ENCODE measurements around the gene PBX3.
A peak's percentile ranks its signal among the peaks of the same experiment; 100 is the strongest.

Gene PBX3

DNA sequence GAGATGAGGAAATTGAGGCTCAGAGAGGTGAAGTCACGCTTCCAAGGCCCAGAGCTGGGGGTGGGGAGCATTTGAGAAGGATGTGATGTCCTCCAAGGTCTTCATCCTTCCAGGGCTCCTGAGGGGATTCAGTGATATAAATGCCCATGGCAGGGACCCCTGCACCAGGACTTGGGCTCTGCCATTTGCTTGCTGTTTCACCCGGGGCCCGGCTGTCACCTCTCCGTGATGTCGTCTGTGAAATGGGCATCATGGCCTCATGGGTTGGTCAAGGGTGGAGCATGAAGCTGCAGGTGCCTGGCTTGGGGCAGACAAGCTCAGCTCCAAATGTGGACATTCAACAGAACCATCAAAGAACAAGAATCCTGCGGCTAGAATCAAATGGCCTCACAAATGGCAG, 253.1 kb downstream of the PBX3 start:
- TF ChIP-seq FOXK2 (IDR thresholded peaks at IDR 0.05) (no peak), SP1 (IDR thresholded peaks at IDR 0.05) (no peak), HDGF (IDR thresholded peaks at IDR 0.05; ENCODE audit: borderline replicate concordance) (no peak), ZNF384 (IDR thresholded peaks at IDR 0.05) (no peak), NFRKB (IDR thresholded peaks at IDR 0.05) (no peak), BHLHE40 (IDR thresholded peaks at IDR 0.05; ENCODE audit: borderline replicate concordance) (no peak), ELF4 (IDR thresholded peaks at IDR 0.05) (no peak), SUZ12 (IDR thresholded peaks at IDR 0.05) (no peak), L3MBTL2 (conservative IDR thresholded peaks at IDR 0.05) (no peak), LEF1 (IDR thresholded peaks at IDR 0.05; ENCODE audit: borderline replicate concordance) (no peak), TARDBP (IDR thresholded peaks at IDR 0.05) (no peak), ARNT (IDR thresholded peaks at IDR 0.05) (no peak), CTBP1 (IDR thresholded peaks at IDR 0.05; ENCODE audit: borderline replicate concordance) (no peak), FOXM1 (IDR thresholded peaks at IDR 0.05; ENCODE audit: borderline replicate concordance) (no peak), FOXA1 (IDR thresholded peaks at IDR 0.05) (no peak)
- TF ChIP-seq, protein P1, sequence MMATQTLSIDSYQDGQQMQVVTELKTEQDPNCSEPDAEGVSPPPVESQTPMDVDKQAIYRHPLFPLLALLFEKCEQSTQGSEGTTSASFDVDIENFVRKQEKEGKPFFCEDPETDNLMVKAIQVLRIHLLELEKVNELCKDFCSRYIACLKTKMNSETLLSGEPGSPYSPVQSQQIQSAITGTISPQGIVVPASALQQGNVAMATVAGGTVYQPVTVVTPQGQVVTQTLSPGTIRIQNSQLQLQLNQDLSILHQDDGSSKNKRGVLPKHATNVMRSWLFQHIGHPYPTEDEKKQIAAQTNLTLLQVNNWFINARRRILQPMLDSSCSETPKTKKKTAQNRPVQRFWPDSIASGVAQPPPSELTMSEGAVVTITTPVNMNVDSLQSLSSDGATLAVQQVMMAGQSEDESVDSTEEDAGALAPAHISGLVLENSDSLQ (IDR thresholded peaks at IDR 0.05), result no peak
- ChIA-PET POLR2A (no interaction called here), CTCF (no interaction called here)
- DNase-seq (ENCODE audit: extremely low spot score), result no peak

DNA sequence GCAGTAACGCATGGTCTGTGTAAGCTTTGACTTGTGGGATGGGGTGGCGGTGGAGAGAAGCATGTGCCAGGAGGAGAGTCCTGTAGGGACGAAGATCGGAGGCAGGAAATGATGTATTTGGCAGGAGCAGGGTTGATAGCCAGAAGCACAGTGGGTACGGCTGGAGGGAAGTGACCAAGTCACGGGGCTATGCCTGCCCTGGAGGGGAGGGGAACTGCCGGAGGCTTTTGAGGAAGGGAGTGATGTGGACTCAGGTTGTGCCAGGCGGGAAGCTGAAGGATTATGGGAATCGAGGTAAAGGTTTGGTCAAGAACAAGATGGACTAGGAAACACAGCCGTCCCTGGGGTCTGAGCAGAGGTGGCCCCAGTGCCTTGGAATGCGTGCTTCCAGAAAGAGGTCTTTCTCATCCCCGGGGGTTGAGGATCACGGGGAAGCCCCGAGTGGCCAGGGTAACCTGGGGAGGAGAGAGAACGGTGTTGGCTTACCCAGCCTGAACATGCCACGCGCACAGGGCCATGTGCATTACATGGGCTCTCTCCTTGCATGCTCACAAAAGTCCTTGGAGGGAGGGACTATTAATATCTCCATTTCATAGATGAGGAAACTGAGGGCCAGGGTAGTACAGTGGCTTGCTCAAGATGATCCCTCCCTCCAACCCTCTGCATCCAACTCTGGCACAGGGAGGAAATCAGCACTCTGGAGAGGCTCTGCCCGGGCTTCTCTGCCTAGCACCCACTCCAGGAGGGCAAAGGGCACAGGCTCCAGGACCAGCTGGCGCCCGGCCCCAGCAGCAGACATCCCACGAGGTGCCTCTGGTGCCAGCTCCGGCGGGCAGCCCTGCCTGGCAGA, 253.8 kb downstream of the PBX3 start:
- ChIA-PET POLR2A (no interaction called here), CTCF (no interaction called here)
- DNase-seq (ENCODE audit: extremely low spot score), result no peak
- no peak for TF ChIP-seq HDGF (IDR thresholded peaks at IDR 0.05; ENCODE audit: borderline replicate concordance)
- no peak for TF ChIP-seq L3MBTL2 (conservative IDR thresholded peaks at IDR 0.05)
- no peak for TF ChIP-seq NFRKB (IDR thresholded peaks at IDR 0.05)
- no peak for TF ChIP-seq FOXK2 (IDR thresholded peaks at IDR 0.05)
- no peak for TF ChIP-seq LEF1 (IDR thresholded peaks at IDR 0.05; ENCODE audit: borderline replicate concordance)
- TF ChIP-seq ELF4 (IDR thresholded peaks at IDR 0.05), result no peak
- TF ChIP-seq SP1 (IDR thresholded peaks at IDR 0.05), result no peak
- TF ChIP-seq, protein P1 (IDR thresholded peaks at IDR 0.05), result no peak
- no peak for TF ChIP-seq FOXA1 (IDR thresholded peaks at IDR 0.05)
- no peak for TF ChIP-seq TARDBP (IDR thresholded peaks at IDR 0.05)
- TF ChIP-seq SUZ12 (IDR thresholded peaks at IDR 0.05), result no peak
- TF ChIP-seq ZNF384 (IDR thresholded peaks at IDR 0.05), result no peak
- no peak for TF ChIP-seq CTBP1 (IDR thresholded peaks at IDR 0.05; ENCODE audit: borderline replicate concordance)
- TF ChIP-seq FOXM1 (IDR thresholded peaks at IDR 0.05; ENCODE audit: borderline replicate concordance), result no peak
- TF ChIP-seq ARNT (IDR thresholded peaks at IDR 0.05), result no peak

DNA sequence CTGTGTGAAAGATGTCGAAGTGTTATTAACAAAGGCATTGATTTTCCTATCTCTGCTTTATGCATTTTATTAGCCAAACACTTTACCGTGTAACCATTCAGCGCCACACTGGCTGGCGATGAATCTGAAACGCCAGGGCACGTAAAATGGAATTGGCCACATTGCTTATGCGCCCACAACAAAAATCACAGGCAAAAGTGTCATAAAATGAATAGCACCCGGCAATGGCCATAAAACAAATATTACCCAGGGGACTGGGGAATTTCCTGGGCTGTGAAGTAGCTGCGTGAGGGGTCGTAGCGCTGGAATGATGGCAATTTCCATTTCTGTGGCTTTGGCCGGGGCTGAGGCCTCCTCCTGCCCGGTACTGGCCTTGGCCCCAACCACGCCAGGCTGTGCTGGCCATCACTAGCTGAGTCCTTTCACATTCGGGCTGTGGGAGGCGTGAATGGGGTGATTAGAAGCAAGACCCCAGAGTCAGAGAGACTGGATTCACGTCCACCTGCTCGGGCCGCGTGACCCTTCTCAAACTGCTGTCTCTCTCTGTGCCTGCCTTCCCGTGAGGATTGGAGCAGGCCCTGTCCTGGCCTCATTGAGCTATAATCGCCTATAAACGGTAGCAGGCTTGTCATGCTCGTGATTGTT, 254.5 kb downstream of the PBX3 start:
- TF ChIP-seq CTBP1 (IDR thresholded peaks at IDR 0.05; ENCODE audit: borderline replicate concordance) (no peak), L3MBTL2 (conservative IDR thresholded peaks at IDR 0.05) (no peak), FOXA1 (IDR thresholded peaks at IDR 0.05) (no peak), SUZ12 (IDR thresholded peaks at IDR 0.05) (no peak), SP1 (IDR thresholded peaks at IDR 0.05) (no peak), FOXM1 (IDR thresholded peaks at IDR 0.05; ENCODE audit: borderline replicate concordance) (no peak), LEF1 (IDR thresholded peaks at IDR 0.05; ENCODE audit: borderline replicate concordance) (no peak)
- CTCF ChIA-PET, result no interaction called here
- no peak for DNase-seq (ENCODE audit: extremely low spot score)
- POLR2A ChIA-PET, result no interaction called here

DNA sequence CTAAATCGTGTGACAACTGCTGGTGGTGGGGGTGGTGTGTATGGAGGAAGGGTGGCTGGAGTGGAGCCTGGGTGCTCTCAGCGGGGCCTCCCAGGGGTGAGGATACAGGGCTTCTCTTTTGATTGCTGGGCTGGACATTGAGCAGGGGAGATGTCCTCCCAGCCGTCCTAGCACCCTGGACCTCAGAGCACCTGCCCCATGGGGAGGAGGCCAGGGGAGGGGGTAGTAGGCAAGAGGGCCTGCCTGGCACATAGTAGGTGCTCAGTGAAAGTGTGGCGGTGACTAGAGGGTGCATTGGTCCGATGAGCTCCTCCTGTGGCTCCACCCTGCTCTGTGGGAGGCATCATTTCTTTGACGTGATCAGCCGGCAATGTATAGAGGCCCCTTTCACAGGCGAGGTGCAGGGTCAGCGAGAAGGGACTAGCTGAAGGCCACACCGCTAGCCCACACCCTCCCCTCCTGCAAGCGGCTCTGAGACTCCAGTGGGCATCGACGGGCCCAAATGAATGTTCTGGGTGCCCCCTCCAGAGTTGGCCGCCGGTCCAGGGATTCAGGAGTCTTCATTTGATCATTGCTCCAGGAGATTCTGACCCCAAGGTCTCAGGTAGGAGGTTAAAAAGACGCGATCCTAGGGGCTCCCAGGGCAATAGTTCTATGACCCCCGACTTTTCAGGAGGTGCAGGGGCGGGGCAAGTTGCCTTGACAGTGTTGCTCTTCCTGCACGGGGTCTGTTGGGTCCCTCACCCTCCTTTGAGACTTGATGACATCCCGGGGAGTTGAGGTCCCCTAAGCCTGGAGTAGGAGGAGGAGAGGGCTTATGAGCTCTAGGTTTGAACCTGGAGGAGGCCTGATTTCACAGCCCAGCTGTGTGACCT, 255.5 kb downstream of the PBX3 start:
- ChIA-PET CTCF (no interaction called here), POLR2A (no interaction called here)
- no peak for TF ChIP-seq HDGF (IDR thresholded peaks at IDR 0.05; ENCODE audit: borderline replicate concordance)
- no peak for TF ChIP-seq BHLHE40 (IDR thresholded peaks at IDR 0.05; ENCODE audit: borderline replicate concordance)
- no peak for TF ChIP-seq TARDBP (IDR thresholded peaks at IDR 0.05)
- TF ChIP-seq FOXA1 (IDR thresholded peaks at IDR 0.05), result no peak
- no peak for TF ChIP-seq ARNT (IDR thresholded peaks at IDR 0.05)
- no peak for TF ChIP-seq LEF1 (IDR thresholded peaks at IDR 0.05; ENCODE audit: borderline replicate concordance)
- no peak for TF ChIP-seq FOXK2 (IDR thresholded peaks at IDR 0.05)
- TF ChIP-seq, protein P1 (IDR thresholded peaks at IDR 0.05), result no peak
- TF ChIP-seq ELF4 (IDR thresholded peaks at IDR 0.05), result no peak
- DNase-seq (ENCODE audit: extremely low spot score), result no peak

DNA sequence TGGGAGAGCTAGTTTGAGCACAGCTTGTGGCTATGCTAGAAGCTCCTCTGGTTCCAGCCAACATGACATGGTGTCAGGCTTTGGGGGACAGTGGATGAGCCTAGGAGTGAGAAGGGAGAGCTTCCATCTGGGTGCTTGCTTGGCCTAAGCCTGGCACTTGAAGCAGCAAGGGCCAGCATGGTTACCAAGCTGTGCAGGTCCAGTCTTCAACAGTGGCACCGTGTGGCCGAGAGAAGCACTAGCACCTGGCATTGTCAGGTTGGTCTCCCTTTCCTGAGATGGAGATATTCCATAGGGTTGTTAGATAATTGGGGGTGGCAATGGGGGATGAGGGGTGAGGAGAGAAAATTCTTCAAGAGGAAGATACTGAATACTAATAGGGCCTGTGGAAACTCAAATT, 261.9 kb downstream of the PBX3 start:
- ChIA-PET POLR2A (no interaction called here), CTCF (no interaction called here)
- DNase-seq (ENCODE audit: extremely low spot score), result peak; percentile 48
- TF ChIP-seq ARNT (IDR thresholded peaks at IDR 0.05) (no peak), LEF1 (IDR thresholded peaks at IDR 0.05; ENCODE audit: borderline replicate concordance) (no peak), CTBP1 (IDR thresholded peaks at IDR 0.05; ENCODE audit: borderline replicate concordance) (no peak), SUZ12 (IDR thresholded peaks at IDR 0.05) (no peak)
